ENCODE measurements around the gene AUTS2.
A peak's percentile ranks its signal among the peaks of the same experiment; 100 is the strongest.

Gene AUTS2

DNA sequence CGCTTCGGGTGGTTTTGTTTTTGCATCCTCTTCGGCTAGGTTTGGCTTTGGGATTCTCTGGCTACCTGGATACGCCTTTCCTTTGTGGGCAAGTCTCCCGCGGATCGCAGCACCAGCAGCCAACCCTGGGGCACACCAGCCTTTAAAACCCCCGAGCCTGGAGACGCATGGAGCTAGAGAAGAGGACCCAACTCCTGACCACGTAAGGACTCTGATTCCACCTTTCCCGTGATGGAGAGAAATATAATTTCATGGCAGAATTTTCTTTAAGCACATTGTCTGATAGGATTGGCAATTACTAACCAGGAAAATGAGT lies 998.3 kb downstream of the AUTS2 start:
- DNase-seq: no peak

DNA sequence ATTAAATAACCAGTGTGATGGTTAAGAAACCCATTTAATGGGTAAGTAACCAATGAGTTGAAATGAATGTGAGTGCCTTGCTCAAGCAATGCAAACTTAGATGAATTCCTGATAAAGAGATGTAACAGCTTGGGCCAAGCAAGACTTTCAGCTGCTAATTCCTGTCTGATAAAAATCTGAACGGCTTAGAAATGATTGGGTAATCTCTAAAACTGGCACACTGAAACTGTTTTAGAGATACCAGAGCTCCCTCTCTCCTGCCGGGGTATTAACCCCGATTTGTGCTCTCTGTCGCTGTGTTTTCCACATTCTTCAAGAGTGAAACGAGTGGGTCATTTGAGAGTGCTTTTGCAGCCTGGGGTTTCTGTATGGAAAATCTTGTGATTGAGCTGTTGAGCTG lies 998.8 kb downstream of the AUTS2 start:
- DNase-seq: no peak

DNA sequence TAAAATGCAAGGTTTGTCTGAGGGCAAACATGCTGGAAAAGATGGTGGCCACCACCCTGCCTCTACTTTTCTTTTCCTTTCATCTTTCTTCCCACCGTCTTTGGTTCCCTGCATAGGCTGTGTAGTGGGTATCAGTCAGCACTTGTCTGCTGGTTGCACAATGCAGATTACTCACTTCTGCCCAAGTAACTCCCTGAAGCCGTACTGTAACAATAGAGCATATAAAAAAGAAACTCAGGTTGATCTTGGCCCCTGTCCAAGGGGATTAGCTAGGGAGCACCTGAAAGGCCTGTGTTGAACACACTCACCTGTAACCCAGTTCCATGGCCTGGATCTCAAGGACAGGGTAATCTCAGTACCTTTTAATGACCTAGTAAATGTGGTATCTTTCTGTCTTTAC lies 1000.7 kb downstream of the AUTS2 start:
- DNase-seq: peak in 1 of 2 experiments; percentile 15

DNA sequence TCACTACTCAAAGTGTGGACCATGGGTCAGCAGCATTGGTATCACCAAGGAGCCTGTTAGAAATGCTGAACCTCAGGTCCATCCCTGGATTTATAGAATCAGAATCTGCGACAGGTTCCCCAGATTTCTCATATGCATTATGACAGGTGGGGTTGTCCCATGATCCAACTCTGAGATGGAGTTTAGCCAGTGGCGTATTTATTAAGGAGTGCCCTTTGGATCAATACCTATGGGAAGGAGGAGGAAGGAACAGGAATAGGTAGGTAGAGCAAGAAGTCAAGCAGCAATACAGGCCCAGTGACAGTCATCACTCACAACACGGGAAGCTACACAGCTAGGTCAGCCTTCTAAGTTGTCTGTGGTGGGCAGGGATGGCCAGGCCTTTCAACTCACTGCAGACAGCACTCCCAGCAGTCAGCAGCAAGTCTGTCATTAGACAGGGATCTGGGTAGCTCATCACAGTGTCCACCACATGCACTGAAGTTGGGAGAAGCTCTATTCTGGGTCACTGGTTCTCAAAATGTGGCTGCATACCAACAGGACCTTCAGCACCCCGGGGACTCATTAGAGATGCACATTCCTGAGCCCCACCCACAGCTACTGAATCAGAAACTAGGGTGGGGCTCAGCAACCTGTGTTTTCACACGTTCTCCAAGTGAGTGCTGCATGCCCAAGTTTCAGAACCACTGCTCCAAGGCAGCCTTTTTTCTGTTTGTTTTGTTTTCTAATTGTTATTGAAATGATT lies 1001.3 kb downstream of the AUTS2 start:
- DNase-seq: no peak

DNA sequence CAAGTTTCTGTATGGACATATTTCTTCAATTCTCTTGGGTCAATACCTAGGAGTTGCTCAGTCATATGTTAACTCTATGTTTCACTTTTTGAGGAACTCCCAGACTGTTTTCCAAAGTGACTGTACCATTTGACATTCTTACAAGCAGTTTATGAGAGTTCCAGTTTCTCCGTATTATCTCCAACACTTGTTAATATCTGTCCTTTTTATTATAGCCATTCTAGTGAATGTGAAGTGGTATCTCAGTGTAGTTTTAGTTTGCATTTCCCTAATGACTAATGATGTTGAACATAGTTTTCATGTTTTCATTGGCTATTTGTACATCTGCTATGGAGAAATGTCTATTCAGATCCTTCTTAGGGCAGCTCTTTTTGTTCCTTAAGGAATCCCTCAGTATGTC lies 1002.7 kb downstream of the AUTS2 start:
- DNase-seq: no peak

DNA sequence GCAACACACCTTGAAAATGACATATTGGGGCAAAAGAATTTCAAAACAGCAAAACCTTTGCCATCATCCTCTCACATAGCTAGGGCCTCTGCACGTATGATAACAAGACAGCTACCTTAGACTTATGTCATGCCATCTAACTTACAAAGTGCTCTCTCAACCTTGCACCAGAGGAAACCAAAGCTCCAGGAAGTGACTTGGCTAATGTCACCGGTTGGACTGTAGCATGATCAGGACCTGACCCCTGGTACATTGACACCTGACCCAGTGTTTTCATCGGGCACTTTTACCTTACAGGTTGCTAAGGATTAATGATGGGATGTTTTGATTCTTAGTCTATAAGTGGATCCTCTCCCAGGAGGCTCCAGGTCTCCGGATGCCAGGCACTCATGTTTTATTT lies 1003.8 kb downstream of the AUTS2 start:
- DNase-seq: no peak

DNA sequence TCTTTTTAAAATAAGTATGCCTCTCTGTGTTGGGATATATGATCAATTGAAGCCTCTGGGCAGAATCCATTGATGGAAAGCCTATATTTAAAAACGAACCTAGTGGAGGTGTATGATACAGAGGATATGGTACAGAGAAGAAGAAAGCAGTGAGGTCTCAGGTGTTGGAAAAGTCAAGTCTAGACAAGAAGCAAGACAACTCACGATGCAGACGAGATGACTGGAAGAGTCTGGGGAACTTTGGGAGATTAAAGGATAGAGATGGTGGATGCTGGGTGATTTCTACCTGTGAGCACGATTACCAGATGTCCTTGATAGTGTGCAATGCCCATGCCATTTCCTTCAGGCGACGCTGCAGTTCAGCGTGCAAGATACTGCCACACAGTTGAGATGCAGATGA lies 1009.0 kb downstream of the AUTS2 start:
- DNase-seq: no peak

DNA sequence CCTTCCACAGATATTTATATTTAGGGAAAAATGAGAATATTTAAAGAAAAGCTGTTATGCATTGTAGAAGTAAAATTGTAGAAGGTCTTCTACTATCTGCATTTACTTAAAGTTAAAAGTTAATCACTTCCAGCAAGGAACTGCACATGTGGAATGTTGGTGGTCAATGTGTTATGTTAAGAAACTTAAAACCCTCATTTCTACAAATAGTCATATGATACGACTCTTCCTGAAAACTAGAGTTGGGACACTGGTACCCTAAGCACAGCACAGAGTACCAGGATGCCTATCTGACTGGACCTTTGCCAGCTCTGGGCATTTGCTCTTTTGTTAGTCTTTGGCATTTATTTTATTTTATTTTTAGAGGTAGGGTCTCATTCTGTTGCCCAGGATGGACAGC lies 1009.5 kb downstream of the AUTS2 start:
- no peak for DNase-seq

DNA sequence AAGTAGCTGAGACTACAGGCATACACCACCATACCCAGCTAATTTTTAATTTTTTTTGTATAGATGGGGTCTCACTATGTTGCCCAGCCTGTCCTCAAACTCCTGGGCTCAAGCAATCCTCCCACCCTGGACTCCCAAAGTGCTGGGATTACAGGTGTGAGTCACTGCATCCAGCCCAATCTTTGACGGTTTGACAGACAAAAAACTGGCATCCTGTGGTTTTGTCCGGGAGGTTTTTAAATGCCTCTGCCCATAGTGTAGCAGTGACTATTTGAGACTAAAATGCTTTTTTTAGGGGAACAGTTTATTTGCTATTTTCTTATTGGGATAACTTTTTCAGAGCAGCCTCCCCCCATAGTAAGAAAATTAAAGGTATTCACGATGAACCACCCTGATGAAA lies 1010.0 kb downstream of the AUTS2 start:
- no peak for DNase-seq

DNA sequence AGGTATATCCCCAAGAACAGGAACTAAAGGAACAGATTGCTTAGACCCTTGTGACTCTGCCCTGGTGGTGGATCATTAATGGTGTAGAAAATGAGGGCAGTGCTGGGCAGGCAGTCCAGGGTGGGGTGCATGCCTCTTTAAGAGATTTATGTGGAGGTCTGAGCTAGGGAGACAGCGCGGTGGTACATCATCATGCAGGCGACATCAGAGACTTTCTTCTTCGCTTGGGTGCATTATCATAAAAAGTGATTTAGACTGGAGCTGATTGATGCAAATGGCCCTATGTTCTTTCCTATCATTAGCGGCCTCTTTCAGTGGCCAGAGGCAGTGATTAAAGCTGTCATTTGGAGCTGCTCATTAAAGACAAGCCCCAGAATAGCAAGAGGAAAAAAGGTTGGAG lies 1014.5 kb downstream of the AUTS2 start:
- DNase-seq: no peak

DNA sequence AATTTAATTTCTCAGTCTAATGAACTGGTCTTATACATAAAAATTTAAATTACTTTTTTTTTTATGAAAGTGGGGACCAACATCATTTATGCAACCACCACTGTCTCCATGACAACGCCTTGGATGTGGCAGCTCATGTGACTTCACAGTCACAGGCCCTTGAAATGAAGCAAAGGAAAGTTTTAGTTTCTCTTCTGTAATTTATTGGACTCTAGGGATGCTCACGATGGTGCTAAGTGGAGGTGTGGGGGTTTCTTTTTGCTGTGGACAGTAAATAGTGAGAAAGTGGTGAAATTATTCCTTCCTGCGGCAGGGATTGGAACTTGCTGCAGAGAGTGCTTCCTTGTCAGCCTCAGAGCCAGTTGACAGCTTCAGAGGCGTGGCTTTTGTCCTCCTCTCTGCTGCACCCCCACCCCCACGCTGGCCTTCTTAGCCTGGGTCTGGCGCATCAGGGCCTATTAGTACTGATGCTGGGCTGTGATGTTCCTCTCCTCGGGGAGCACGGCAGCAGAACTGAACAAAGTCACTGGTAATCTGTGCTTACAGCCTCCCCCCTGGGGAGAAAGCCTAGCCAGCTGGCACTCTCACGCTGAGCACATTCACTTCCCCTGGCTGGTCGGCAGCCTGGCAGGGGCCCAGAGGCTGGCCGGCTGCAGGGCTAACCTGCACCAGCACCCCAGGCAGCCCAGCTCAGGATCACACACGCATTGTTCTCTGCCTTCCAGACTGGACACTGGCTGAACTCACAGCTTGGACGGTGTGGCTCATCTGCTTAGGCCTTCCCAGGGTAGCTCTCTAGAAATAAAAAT lies 1016.2 kb downstream of the AUTS2 start:
- peak; percentile 84 to 96 for DNase-seq

DNA sequence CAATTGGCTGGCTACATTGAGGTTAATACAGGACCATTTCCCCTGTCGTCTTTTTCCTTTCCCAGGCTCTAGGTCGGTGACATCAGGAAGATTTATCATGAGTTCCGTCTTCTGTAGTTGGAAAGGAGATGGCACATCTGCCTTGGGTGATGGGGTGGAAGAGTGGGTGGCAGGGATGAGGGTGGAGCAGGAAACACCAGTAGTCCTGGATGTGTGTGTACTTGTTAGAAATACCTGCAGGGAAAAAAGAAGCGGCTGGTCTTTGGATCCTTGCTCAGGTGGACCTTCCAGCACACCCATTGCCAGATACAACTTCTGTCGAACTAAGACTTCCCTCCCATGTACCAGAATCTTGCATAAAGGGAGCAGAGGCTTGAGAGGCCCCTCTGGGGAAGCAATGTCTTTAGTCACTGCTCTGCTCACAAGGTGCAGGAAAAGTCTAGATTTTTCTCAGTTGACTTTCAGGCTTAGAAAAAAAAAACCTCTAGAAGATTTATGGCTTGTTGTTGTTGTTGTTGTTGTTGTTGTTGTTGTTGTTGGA lies 1016.9 kb downstream of the AUTS2 start:
- no peak for DNase-seq

DNA sequence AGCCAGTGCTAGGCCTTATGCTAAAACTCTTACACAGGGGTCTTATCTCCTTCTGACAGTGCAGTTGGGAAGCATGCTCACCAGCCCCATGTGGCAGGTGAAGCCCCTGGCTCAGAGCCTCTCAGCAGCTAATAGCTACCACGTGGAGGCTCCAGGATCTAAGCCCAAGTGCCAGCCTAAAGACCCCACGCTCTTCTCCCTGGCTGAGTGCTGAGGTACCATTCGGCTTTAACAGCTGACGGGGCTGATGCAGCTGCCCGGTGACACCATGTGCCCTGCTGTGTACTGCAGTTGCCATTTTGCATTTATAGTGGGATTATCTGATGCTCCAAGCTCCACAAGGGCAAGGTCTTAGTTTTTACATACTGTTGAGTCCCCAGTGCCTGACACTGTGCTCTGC lies 1017.9 kb downstream of the AUTS2 start:
- DNase-seq: no peak

DNA sequence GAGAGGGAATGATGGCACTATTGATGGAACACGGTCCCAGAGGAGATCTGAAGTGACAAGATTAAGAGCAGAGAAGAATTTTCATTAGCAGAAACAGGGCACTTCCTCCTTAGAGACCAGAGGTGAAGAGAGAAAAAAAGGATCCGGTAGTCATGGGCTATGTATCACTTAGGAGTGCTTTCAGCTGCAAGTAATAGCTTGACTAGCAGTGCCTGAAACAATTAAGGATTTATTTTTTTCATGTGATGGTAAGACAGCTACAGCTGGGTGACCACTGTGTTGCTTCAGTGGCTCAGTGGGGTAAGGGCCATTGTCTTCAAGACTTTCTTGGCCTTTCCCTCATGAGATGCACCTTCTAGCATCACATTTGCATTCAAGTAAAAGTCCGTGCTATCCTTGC lies 1018.5 kb downstream of the AUTS2 start:
- no peak for DNase-seq

DNA sequence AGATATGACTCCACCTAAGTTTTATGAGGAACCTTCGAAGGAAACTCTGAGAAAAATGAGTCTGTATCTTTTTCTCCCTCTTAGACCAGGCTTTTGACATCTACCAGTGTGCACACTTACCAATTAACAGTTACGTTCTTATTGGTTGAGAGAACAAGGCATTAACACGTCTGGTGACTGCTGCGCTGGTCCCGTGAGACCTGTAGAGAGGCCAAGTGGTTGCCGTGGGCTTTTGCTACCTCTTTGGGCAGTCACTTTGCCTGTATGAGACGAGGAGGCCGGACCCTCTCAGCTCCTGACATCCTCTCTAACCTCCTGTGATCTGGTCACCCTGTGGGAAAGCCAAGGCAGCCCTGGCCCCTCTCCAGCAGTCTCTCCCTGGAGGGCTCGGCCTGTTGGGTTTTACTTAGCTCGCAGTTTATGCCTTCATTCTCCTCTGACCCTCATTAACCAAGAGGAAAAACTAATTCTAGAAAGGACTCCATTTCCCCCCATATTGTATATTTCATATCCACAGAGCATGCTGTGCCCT lies 1019.8 kb downstream of the AUTS2 start:
- no peak for DNase-seq

DNA sequence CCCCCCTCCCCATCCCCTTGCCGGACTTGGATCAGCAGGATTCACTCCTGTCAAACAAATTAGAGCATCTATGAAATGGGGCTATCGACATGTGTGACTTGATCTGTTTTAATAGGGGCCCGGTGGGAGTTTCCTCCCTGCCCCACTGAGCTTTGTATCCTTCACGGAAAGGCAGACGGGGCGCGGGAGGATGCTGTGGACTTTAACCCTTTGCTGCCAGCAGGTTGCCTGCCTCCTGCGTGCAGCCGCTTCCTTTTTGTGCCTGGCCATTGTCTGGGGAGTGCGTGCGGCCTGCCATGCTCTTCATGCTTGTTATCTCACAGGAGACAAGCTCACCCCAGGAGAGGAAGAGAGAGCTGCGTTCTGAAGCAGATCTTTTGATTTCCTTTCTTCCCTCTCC lies 1020.9 kb downstream of the AUTS2 start:
- no peak for DNase-seq

DNA sequence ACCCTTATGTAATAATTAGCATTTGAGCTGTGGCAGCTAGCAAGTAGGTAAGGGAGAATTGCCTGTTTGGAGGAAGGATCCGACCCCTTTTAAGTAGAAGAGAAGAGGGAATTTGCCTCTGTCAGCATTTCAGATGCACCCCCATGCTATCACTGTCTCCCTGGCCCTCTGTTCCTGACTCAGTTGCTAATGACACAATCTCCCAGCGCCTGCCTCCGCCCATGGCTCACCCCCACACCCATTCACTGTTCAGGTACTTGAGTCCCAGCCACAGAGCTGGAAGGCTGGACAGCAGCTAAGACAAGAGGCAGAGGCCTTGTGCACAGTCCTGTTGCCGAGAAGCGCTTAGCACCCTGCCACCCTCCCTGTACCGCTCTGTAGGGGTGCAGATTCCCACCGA lies 1021.4 kb downstream of the AUTS2 start:
- no peak for DNase-seq

DNA sequence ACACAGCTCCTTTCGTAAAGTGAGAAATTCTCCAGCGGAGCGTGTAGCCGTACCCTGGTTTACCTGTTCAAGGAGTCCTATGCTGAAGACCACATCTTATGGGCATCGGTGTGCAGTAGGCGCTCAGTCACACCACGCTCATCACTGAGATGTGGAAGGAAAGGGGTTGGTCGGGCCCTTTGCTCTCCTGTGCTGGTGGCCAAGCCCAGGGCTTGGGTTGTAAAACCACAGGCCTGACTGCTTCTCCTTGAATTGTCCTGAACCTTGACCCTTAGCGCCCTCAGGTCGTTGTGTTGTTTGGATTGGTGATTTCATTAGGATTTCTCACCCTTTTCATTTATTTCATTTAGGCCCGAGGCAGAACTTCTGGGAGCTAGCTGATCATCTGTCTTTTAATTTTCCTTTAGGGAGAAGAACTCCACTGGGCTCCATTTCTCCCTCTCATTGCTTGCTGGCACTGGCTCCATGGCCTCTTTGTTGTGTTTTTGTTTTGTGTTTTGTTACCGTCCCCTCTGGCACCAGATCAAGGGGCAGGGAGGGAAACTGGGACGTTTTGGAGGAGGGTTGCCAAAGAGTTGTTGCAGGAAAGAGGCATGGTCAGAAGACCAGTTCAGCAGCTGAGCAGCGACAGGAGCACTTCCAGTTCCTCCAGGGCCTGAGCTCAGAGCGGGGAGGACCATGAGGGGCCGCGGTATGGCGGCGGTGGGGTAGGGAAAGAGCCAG lies 1022.2 kb downstream of the AUTS2 start:
- no peak for DNase-seq

DNA sequence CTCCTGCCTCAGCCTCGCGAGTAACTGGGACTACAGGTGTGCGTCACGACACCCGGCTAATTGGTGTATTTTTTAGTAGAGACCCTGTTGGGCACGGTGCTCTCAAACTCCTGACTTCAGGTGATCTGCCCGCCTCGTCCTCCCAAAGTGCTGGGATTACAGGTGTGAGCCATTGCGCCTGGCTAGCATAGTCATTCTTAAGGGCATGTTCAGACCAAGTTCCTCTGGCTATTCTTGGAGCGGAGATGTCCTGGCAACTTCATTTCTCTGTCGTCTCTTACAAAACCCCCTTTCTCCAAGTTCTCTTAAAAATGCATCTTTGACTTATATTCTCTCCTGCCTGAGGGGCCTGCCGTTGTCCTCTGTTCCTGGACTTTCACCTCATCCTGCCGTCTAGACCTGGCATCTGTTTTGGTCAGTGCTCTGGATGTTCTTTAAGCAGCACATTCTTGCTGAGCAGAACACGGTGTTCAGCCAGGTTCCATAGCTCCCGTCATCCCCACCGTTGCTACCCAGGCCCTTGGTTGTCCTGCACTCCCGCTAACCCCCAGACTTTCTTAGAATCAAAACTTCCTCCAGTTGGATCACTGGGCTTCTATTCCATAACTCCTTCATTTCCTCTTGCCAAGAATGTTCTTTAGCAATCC lies 1023.8 kb downstream of the AUTS2 start:
- no peak for DNase-seq

DNA sequence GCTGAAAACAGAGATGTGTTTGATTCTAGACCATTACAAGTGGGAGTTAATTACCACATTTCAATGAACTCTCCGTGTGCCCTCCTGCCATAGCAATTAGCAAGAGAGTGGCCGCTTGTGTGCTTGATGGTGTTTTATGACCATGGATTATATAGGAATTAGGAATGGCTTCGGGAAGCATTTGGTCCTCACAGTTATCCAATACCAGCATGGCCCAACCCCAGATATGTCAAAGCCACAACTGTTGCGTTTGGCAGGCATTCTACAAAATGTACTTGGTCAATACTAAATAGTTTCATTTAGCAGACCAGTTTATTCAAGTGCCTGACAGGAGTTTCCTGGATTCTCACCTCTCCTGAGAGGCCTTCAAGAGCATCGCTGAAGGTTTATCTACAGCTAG lies 1024.7 kb downstream of the AUTS2 start:
- no peak for DNase-seq

DNA sequence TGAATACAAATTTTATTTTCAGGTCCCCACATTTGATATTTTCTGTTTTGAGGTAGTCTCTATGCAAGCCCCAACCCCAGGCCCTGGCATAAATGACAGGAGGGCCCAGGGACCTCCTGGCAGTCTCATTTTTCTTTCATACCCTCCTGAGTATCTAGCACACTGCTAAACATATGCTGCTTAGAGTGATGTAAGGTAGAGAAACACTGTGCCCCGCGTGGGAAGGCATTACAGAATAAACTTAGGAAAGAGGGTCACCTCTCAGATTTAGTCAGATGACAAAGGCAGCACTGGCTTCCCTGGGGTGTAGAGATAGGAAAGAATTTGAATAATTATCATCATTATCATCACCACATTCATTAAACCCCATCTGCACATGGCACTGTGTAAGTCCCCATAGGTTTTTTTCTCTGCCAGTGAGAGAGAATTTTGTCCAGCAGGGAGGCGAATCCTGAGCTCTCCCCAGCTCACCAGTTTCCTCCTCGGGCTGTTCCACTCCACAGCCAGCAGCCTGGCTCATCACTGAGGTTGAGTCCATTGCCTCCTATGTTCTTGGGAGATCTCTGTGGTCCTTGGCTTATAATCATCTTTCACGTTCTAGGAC lies 1026.3 kb downstream of the AUTS2 start:
- no peak for DNase-seq

DNA sequence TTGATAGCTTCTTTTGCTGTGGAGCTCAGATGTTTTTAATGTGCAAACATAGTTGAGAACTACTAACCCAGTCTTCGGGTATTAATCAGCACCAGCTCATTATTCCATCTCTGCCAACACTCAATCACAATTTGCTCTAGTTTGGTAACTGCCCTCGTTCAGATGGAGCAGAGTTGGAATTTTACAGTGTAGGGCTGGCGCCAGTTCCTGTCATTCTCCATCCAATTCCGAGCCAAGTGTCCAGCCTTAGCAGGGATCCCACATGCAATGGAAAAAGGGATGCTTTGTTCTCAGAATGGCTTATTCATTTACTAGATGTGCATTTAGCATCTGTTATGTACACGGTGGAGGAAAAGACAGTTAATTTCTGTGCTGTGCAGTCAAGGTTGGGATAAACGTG lies 1029.2 kb downstream of the AUTS2 start:
- DNase-seq: no peak

DNA sequence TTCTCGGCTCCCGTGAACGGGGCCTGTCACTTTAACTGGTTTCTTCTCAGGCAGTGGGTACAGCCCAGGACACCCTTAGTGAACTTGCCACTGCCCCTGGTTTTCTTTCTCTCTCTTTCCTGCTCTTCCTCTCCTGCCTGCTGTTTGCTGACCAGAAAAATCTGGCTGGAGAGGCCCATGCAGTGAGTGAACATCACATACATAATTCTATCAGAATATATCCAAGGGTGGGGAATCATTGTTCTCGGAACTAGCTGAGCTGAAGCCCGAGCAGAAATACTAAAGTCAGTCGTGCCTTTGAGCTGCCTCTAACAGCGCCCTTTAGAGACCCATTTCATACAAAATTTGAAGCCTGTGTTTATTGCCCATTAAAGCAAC lies 1032.2 kb downstream of the AUTS2 start:
- DNase-seq: no peak

All from NCI-H187 (cell line).